ENCODE measurements around the gene KCNJ1. TPM values are rescaled to one million over a fixed set of nuclear protein-coding genes. Genes with fewer than 3 reads are reported as not detected.
A peak's percentile ranks its signal among the peaks of the same experiment; 100 is the strongest.

KCNJ1 gene
- polyA plus RNA-seq, 3 donors from 2014 or later = not detected

GRCh38 chr11:128806506-128807261, 60.4 kb downstream of the KCNJ1 start:
- Mint-ChIP-seq H3K27ac (peak overlapping the region; percentile 21 to 84 (median 48)), H3K4me1 (peaks cover 43 to 59% of the 10 kb centered on the region in 2 donors), H3K27me3 (ENCODE audit: low read depth in 3 of 3) (no peaks in the 10 kb centered on the region), H3K36me3 (peaks cover 26 to 47% (median 33%) of the 10 kb centered on the region in 3 donors), H3K4me3 (no peak overlapping the region), H3K9me3 (no peaks in the 10 kb centered on the region)
- no peak for DNase-seq

- Mint-ChIP-seq H3K36me3 (peaks cover 17 to 33% (median 27%) of the 10 kb centered on the region in 3 donors), H3K4me3 (peak overlapping the region in 1 of 5 donors; percentile 10), H3K9me3 (no peaks in the 10 kb centered on the region), H3K27me3 (ENCODE audit: low read depth in 3 of 3) (peaks cover 0 to 8% (median 0%) of the 10 kb centered on the region in 3 donors), H3K27ac (peak overlapping the region; percentile 30 to 92 (median 68)), H3K4me1 (peaks cover 61 to 80% of the 10 kb centered on the region in 2 donors)
- no peak for DNase-seq
Observed at GRCh38 chr11:128804481-128804880, 62.6 kb downstream of the KCNJ1 start.

- H3K27me3 Mint-ChIP-seq (ENCODE audit: low read depth in 3 of 3) = peaks cover 0 to 10% (median 0%) of the 10 kb centered on the region in 3 donors
- peaks cover 12 to 28% (median 27%) of the 10 kb centered on the region in 3 donors for H3K36me3 Mint-ChIP-seq
- peak overlapping the region; percentile 38 to 80 (median 67) for H3K4me3 Mint-ChIP-seq
- DNase-seq = no peak
- H3K9me3 Mint-ChIP-seq = no peaks in the 10 kb centered on the region
- peak overlapping the region; percentile 65 to 92 (median 78) for H3K27ac Mint-ChIP-seq
- H3K4me1 Mint-ChIP-seq = peaks cover 64 to 79% of the 10 kb centered on the region in 2 donors
Observed at GRCh38 chr11:128803449-128804245, 63.4 kb downstream of the KCNJ1 start.

GRCh38 chr11:128803011-128803410, 64.1 kb downstream of the KCNJ1 start:
- H3K36me3 Mint-ChIP-seq = peaks cover 12 to 33% (median 27%) of the 10 kb centered on the region in 3 donors
- H3K4me1 Mint-ChIP-seq = peaks cover 68 to 81% of the 10 kb centered on the region in 2 donors
- peak overlapping the region; percentile 65 to 92 (median 78) for H3K27ac Mint-ChIP-seq
- peak overlapping the region; percentile 38 to 80 (median 67) for H3K4me3 Mint-ChIP-seq
- no peak for DNase-seq
- H3K9me3 Mint-ChIP-seq = no peaks in the 10 kb centered on the region
- peaks cover 0 to 10% (median 0%) of the 10 kb centered on the region in 3 donors for H3K27me3 Mint-ChIP-seq (ENCODE audit: low read depth in 3 of 3)

- Mint-ChIP-seq H3K9me3 (no peaks in the 10 kb centered on the region), H3K27me3 (ENCODE audit: low read depth in 3 of 3) (peaks cover 0 to 10% (median 0%) of the 10 kb centered on the region in 3 donors), H3K4me3 (peak overlapping the region; percentile 18 to 80 (median 67)), H3K36me3 (peaks cover 14 to 34% (median 30%) of the 10 kb centered on the region in 3 donors), H3K27ac (peak overlapping the region; percentile 61 to 92 (median 82)), H3K4me1 (peaks cover 73 to 86% of the 10 kb centered on the region in 2 donors)
- no peak for DNase-seq
Observed at GRCh38 chr11:128802358-128802981, 64.6 kb downstream of the KCNJ1 start.

GRCh38 chr11:128800871-128801417, 66.2 kb downstream of the KCNJ1 start:
- Mint-ChIP-seq H3K36me3 (peaks cover 6 to 38% (median 26%) of the 10 kb centered on the region in 3 donors), H3K4me1 (peaks cover 69 to 75% of the 10 kb centered on the region in 2 donors), H3K27ac (peak overlapping the region; percentile 65 to 89 (median 85)), H3K4me3 (peak overlapping the region; percentile 39 to 64 (median 49)), H3K9me3 (no peaks in the 10 kb centered on the region), H3K27me3 (ENCODE audit: low read depth in 3 of 3) (peaks cover 0 to 10% (median 0%) of the 10 kb centered on the region in 3 donors)
- DNase-seq = peak; percentile 53 to 63 (median 55)

- Mint-ChIP-seq H3K27me3 (ENCODE audit: low read depth in 3 of 3) (peaks cover 0 to 15% (median 0%) of the 10 kb centered on the region in 3 donors), H3K4me1 (peaks cover 45 to 53% of the 10 kb centered on the region in 2 donors), H3K4me3 (no peak overlapping the region), H3K36me3 (peaks cover 17 to 37% (median 20%) of the 10 kb centered on the region in 3 donors), H3K9me3 (no peaks in the 10 kb centered on the region), H3K27ac (peak overlapping the region in 4 of 6 donors; percentile 4 to 60 (median 28))
- no peak for DNase-seq
Observed at GRCh38 chr11:128796270-128796669, 70.8 kb downstream of the KCNJ1 start.

- Mint-ChIP-seq H3K4me1 (peaks cover 47 to 71% of the 10 kb centered on the region in 2 donors), H3K27ac (peak overlapping the region in 4 of 6 donors; percentile 42 to 90 (median 78)), H3K27me3 (ENCODE audit: low read depth in 3 of 3) (peaks cover 0 to 3% (median 0%) of the 10 kb centered on the region in 3 donors), H3K9me3 (no peaks in the 10 kb centered on the region), H3K4me3 (no peak overlapping the region), H3K36me3 (peaks cover 15 to 48% (median 20%) of the 10 kb centered on the region in 3 donors)
- no peak for DNase-seq
Observed at GRCh38 chr11:128790196-128790595, 76.9 kb downstream of the KCNJ1 start.

GRCh38 chr11:128789497-128790150, 77.5 kb downstream of the KCNJ1 start:
- no peak for DNase-seq
- Mint-ChIP-seq H3K4me1 (peaks cover 51 to 76% of the 10 kb centered on the region in 2 donors), H3K4me3 (no peak overlapping the region), H3K9me3 (no peaks in the 10 kb centered on the region), H3K36me3 (peaks cover 15 to 49% (median 20%) of the 10 kb centered on the region in 3 donors), H3K27me3 (ENCODE audit: low read depth in 3 of 3) (peaks cover 0 to 3% (median 0%) of the 10 kb centered on the region in 3 donors), H3K27ac (peak overlapping the region in 5 of 6 donors; percentile 53 to 90 (median 72))

Other genes starting within 250 kb of the KCNJ1 start
- gene FLI1, start 173.2 kb downstream of the KCNJ1 start, polyA plus RNA-seq = 100 to 1,000 TPM in 1 of 3 donors, 10 to 100 TPM in 2; 52.2 to 113 (median 61.1) TPM
- not detected for gene KCNJ5, start 24.1 kb upstream of the KCNJ1 start, polyA plus RNA-seq
- gene TP53AIP1, start 75.6 kb upstream of the KCNJ1 start, polyA plus RNA-seq = not detected

Data from immature natural killer cell (primary cell).